Endodermal cell (in vitro differentiated cells): ENCODE measurements around the gene ZC3H8. TPM values are rescaled to one million over a fixed set of nuclear protein-coding genes. Genes with fewer than 3 reads are reported as not detected.

Experiments used
- DNase-seq: peaks from one replicate; pipeline ENCODE4 v3.0.0-alpha.2; 2017
- H3K27ac ChIP-seq: 2 replicates; pipeline ENCODE4 v1.5.1; 2013; ENCODE audit warnings: mild to moderate bottlenecking, low read depth, low read length, moderate library complexity
- H3K27me3 ChIP-seq: 2 replicates; pipeline ENCODE4 v1.6.1; 2013; ENCODE audit warnings: mild to moderate bottlenecking, low read length, moderate library complexity; ENCODE audit not compliant: insufficient read depth, control insufficient read depth, poor library complexity, severe bottlenecking
- H3K36me3 ChIP-seq: 2 replicates; pipeline ENCODE4 v1.7.0; 2013; ENCODE audit warnings: mild to moderate bottlenecking, low read length, moderate library complexity; ENCODE audit not compliant: control insufficient read depth, insufficient read depth
- H3K4me1 ChIP-seq: one replicate; pipeline ENCODE4 v1.7.0; 2013; ENCODE audit warnings: low read length; ENCODE audit not compliant: control insufficient read depth, insufficient read depth
- H3K4me3 ChIP-seq: 2 replicates; pipeline ENCODE4 v1.5.1; 2013; ENCODE audit warnings: mild to moderate bottlenecking, low read length, moderate library complexity
- H3K9ac ChIP-seq: 2 replicates; pipeline ENCODE4 v1.6.1; 2013; ENCODE audit warnings: mild to moderate bottlenecking, low read length, moderate library complexity; ENCODE audit not compliant: poor library complexity, severe bottlenecking; ENCODE audit errors: extremely low read depth
- H3K9me3 ChIP-seq: 2 replicates; pipeline ENCODE4 v1.6.1; 2013; ENCODE audit warnings: mild to moderate bottlenecking, low read length, moderate library complexity; ENCODE audit not compliant: control insufficient read depth
- H3K27ac Mint-ChIP-seq: 2 replicates; pipeline ENCODE4 v1.8.0; 2020; ENCODE audit warnings: mixed read lengths
- H3K27me3 Mint-ChIP-seq: 2 replicates; pipeline ENCODE4 v1.8.0; 2021; ENCODE audit warnings: mild to moderate bottlenecking, mixed read lengths; ENCODE audit not compliant: insufficient read depth
- H3K36me3 Mint-ChIP-seq: 2 replicates; pipeline ENCODE4 v1.8.0; 2020; ENCODE audit warnings: low read depth, mixed read lengths
- H3K4me1 Mint-ChIP-seq: 2 replicates; pipeline ENCODE4 v1.8.0; 2020; ENCODE audit warnings: mixed read lengths
- H3K4me3 Mint-ChIP-seq: 2 replicates; pipeline ENCODE4 v1.8.0; 2020; ENCODE audit warnings: mild to moderate bottlenecking, moderate library complexity, mixed read lengths
- H3K9me3 Mint-ChIP-seq: 2 replicates; pipeline ENCODE4 v1.8.0; 2020; ENCODE audit warnings: mild to moderate bottlenecking, mixed read lengths
- CTCF ChIP-seq: fragments of 200-600 bp; sonication (generic); conservative IDR thresholded peaks from 2 replicates; pipeline ENCODE4 v1.5.0; 2021; ENCODE audit warnings: antibody characterized with exemption, mild to moderate bottlenecking
- WGBS, 2 experiments: methylation state at CpG; one replicate each; pipeline versions ENCODE4 v1.1.5 to v1.1.7; 2013; ENCODE audit warnings: missing lambda C conversion rate in 2 of 2, mixed read lengths in 1 of 2; ENCODE audit not compliant: insufficient coverage in 1 of 2, insufficient read length in 1 of 2; 5-methylcytosine and 5-hydroxymethylcytosine counted together
- total RNA-seq, 2 donors: library from RNA; stranded (reverse); fragmentation: NEBNext Ultra II Directional in 1 of 2; extraction: Animal tissue kit (Norgen Biotek cat#: 25700) in 1 of 2; gene quantifications; 2 replicates in 1 of 2; 3 replicates in 1 of 2; pipeline ENCODE4 v1.2.1, GENCODE V29; 2021

ZC3H8 gene
- total RNA-seq, 2 donors from 2014 or later: 8.3 to 10.6 TPM

- H3K4me3 Mint-ChIP-seq: no peak overlapping the region
- no peak overlapping the region for H3K27ac Mint-ChIP-seq
- no peaks in the 10 kb centered on the region for H3K27me3 Mint-ChIP-seq
- Histone ChIP-seq H3K4me3 (no peak overlapping the region), H3K9ac (no peak overlapping the region), H3K36me3 (no peaks in the 10 kb centered on the region), H3K9me3 (peaks cover 5% of the 10 kb centered on the region), H3K27ac (no peak overlapping the region), H3K4me1 (no peaks in the 10 kb centered on the region), H3K27me3 (no peaks in the 10 kb centered on the region)
- H3K9me3 Mint-ChIP-seq: peaks cover 7% of the 10 kb centered on the region
- 83% methylated on average over 1 of the region's 1 CpG; no CpG with 5 or more reads in 1 of the 2 experiments for WGBS, 2 experiments
- no peak for TF ChIP-seq CTCF
- H3K4me1 Mint-ChIP-seq: peaks cover 10% of the 10 kb centered on the region
- no peak for DNase-seq
- H3K36me3 Mint-ChIP-seq: no peaks in the 10 kb centered on the region
Measured at GRCh38 chr2:112197868-112198267, 57.0 kb downstream of the ZC3H8 start.

DNA sequence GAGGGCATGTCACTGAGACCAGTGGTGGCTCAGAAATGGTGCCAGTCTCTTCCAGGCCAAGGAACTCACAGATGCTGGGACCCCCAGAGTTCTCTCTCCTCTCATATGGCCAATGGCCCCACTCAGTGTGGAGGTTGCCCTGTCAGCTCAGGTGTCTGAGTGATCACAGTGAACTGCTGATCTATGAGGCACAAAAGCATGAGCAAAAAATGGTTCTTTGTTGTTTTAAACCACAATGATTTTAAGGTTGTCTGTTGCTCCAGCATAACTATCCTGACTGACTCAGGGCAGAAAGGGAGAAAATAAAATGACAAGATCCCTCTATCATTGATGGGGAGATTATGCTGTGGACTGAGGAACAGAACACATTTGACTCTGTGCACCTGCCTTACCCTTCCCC is 58.9 kb downstream of the ZC3H8 start:
- no peak for DNase-seq
- Mint-ChIP-seq H3K27ac (no peak overlapping the region), H3K4me1 (peaks cover 10% of the 10 kb centered on the region)

GRCh38 chr2:112195167-112195766 is 59.6 kb downstream of the ZC3H8 start:
- Histone ChIP-seq H3K27ac (no peak overlapping the region), H3K36me3 (no peaks in the 10 kb centered on the region), H3K4me1 (no peaks in the 10 kb centered on the region), H3K9ac (no peak overlapping the region), H3K9me3 (no peaks in the 10 kb centered on the region), H3K4me3 (no peak overlapping the region), H3K27me3 (no peaks in the 10 kb centered on the region)
- DNase-seq: peak; percentile 68
- WGBS, 2 experiments: 84 to 86% methylated on average over 8 of the region's 8 CpGs
- TF ChIP-seq CTCF: no peak
- Mint-ChIP-seq H3K9me3 (peaks cover 11% of the 10 kb centered on the region), H3K36me3 (no peaks in the 10 kb centered on the region), H3K4me3 (no peak overlapping the region), H3K27me3 (no peaks in the 10 kb centered on the region), H3K4me1 (peaks cover 10% of the 10 kb centered on the region), H3K27ac (no peak overlapping the region)

More for the DNA sequence above, 58.9 kb downstream of the ZC3H8 start:
- no peak for TF ChIP-seq CTCF
- Mint-ChIP-seq H3K4me3 (no peak overlapping the region), H3K27me3 (no peaks in the 10 kb centered on the region), H3K36me3 (no peaks in the 10 kb centered on the region), H3K9me3 (peaks cover 6% of the 10 kb centered on the region)
- Histone ChIP-seq H3K9ac (no peak overlapping the region), H3K27ac (no peak overlapping the region), H3K27me3 (no peaks in the 10 kb centered on the region), H3K36me3 (no peaks in the 10 kb centered on the region), H3K4me1 (no peaks in the 10 kb centered on the region), H3K9me3 (no peaks in the 10 kb centered on the region), H3K4me3 (no peak overlapping the region)
